SK-N-SH (cell line): Measurements from ENCODE around the gene TOR1AIP1. TPM values are rescaled to one million over a fixed set of nuclear protein-coding genes. Genes with fewer than 3 reads are reported as not detected.

Experiments
- CTCF ChIA-PET: fragments of 300-600, 350-600 bp; formaldehyde crosslinking; extraction: SDS; loops from one replicate; lab custom pipeline; 2021; lab: Yijun Ruan, JAX
- POLR2A ChIA-PET: fragments of 350-600 bp; sonication (Branson Sonifier 250); formaldehyde crosslinking; extraction: SDS; loops from one replicate; lab custom pipeline; 2020; ENCODE audit warnings: antibody characterized with exemption, inconsistent platforms; lab: Yijun Ruan, JAX
- DNase-seq: peaks from one replicate; pipeline ENCODE4 v3.0.0; 2012
- H2AFZ ChIP-seq: fragments of 200-600 bp; sonication (generic); 2 replicates; pipeline ENCODE4 v1.8.1; 2016; ENCODE audit warnings: antibody characterized with exemption, mild to moderate bottlenecking, low read depth
- H3F3A ChIP-seq: fragments of 200-600 bp; sonication (generic); replicated peaks from 2 replicates; pipeline ENCODE3; 2016; ENCODE audit warnings: antibody characterized with exemption, mild to moderate bottlenecking; ENCODE audit not compliant: insufficient read depth
- H3K27ac ChIP-seq, 2 experiments: fragments of 200-500 bp in 1 of 2; fragments of 200-600 bp in 1 of 2; sonication (Bioruptor generic) in 1 of 2; sonication (generic), shearing (Covaris generic) in 1 of 2; 2 replicates each; pipeline versions ENCODE4 v1.5.1 to v1.6.1; 2014 to 2016; ENCODE audit warnings: low read depth in 2 of 2, inconsistent platforms in 1 of 2, low read length in 1 of 2, mild to moderate bottlenecking in 1 of 2, mixed read lengths in 1 of 2
- H3K27me3 ChIP-seq: fragments of 200-600 bp; sonication (generic), shearing (Covaris generic); 2 replicates; pipeline ENCODE4 v1.6.1; 2016; ENCODE audit warnings: mixed run types; ENCODE audit not compliant: insufficient read depth
- H3K36me3 ChIP-seq, 2 experiments: fragments of 200-500 bp in 1 of 2; fragments of 200-600 bp in 1 of 2; sonication (Bioruptor generic) in 1 of 2; sonication (generic) in 1 of 2; replicated peaks in 1 of 2; 2 replicates each; pipeline versions ENCODE3 to v1.5.1; 2014 to 2016; ENCODE audit warnings: low read length in 1 of 2, mild to moderate bottlenecking in 1 of 2; ENCODE audit not compliant: insufficient read depth in 2 of 2, control insufficient read depth in 1 of 2
- H3K4me1 ChIP-seq, 2 experiments: fragments of 200-500 bp in 1 of 2; fragments of 200-600 bp in 1 of 2; sonication (Bioruptor generic) in 1 of 2; sonication (generic), shearing (Covaris generic) in 1 of 2; 2 replicates each; pipeline versions ENCODE4 v1.5.1 to v1.6.1; 2014 to 2016; ENCODE audit warnings: low read depth in 1 of 2, low read length in 1 of 2, mixed run types in 1 of 2; ENCODE audit not compliant: insufficient read depth in 2 of 2, control insufficient read depth in 1 of 2
- H3K4me2 ChIP-seq: fragments of 200-600 bp; sonication (generic), shearing (Covaris generic); 2 replicates; pipeline ENCODE4 v1.6.1; 2017; ENCODE audit warnings: mixed run types
- H3K4me3 ChIP-seq, 2 experiments: fragments of 200-500 bp in 1 of 2; fragments of 200-600 bp in 1 of 2; sonication (Bioruptor generic) in 1 of 2; sonication (generic), shearing (Covaris generic) in 1 of 2; 2 replicates each; pipeline versions ENCODE4 v1.5.1 to v1.8.1; 2014 to 2016; ENCODE audit warnings: low read depth in 2 of 2, inconsistent platforms in 1 of 2, low read length in 1 of 2, mild to moderate bottlenecking in 1 of 2, mixed read lengths in 1 of 2, moderate library complexity in 1 of 2
- H3K79me2 ChIP-seq: fragments of 200-600 bp; sonication (generic); 2 replicates; pipeline ENCODE4 v1.8.1; 2017; ENCODE audit warnings: mild to moderate bottlenecking; ENCODE audit not compliant: insufficient read depth
- H3K9ac ChIP-seq: fragments of 200-600 bp; sonication (generic); 2 replicates; pipeline ENCODE4 v1.6.1; 2017; ENCODE audit warnings: mixed run types
- H3K9me2 ChIP-seq: fragments of 200-600 bp; sonication (generic); 2 replicates; pipeline ENCODE4 v1.6.1; 2017; ENCODE audit warnings: mixed run types
- H3K9me3 ChIP-seq: fragments of 200-600 bp; sonication (generic); 2 replicates; pipeline ENCODE4 v1.6.1; 2017; ENCODE audit warnings: mixed run types, mild to moderate bottlenecking, moderate library complexity
- H4K20me1 ChIP-seq: fragments of 200-600 bp; sonication (generic); 2 replicates; pipeline ENCODE4 v1.6.1; 2017; ENCODE audit warnings: mild to moderate bottlenecking, mixed run types; ENCODE audit not compliant: insufficient read depth
- CHD2 ChIP-seq: fragments of 150-350 bp; IDR thresholded peaks from 2 replicates; pipeline ENCODE4 v1.6.1; 2018; ENCODE audit warnings: low read length; ENCODE audit not compliant: partially characterized antibody
- ELF1 ChIP-seq: IDR thresholded peaks from 2 replicates; pipeline ENCODE4 v1.4.0; 2012
- EP300 ChIP-seq, 2 experiments: IDR thresholded peaks; 2 replicates each; pipeline versions ENCODE4 v1.4.0 to v1.6.1; 2012; ENCODE audit warnings: borderline replicate concordance in 1 of 2, low read depth in 1 of 2, low read length in 1 of 2
- EZH2phosphoT487 ChIP-seq: fragments of 200-600 bp; sonication (generic); IDR thresholded peaks from 2 replicates; pipeline ENCODE4 v1.6.1; 2017; ENCODE audit warnings: low read depth, mixed run types, mild to moderate bottlenecking, antibody characterized with exemption, moderate library complexity, borderline replicate concordance
- FOXJ3 ChIP-seq: sonication (generic); formaldehyde crosslinking; IDR thresholded peaks from 2 replicates; pipeline ENCODE4 v1.5.1; 2020; ENCODE audit warnings: mild to moderate bottlenecking, missing genetic modification reagents
- FOXM1 ChIP-seq: IDR thresholded peaks from 2 replicates; pipeline ENCODE4 v1.4.0; 2012; ENCODE audit warnings: low read depth, mild to moderate bottlenecking
- GATA2 ChIP-seq: sonication (generic); formaldehyde crosslinking; IDR thresholded peaks from 2 replicates; pipeline ENCODE4 v1.5.0; 2020; ENCODE audit warnings: mild to moderate bottlenecking, missing genetic modification reagents
- JUND ChIP-seq: IDR thresholded peaks from 2 replicates; pipeline ENCODE4 v1.4.0; 2012
- NFIC ChIP-seq: IDR thresholded peaks from 2 replicates; pipeline ENCODE4 v1.4.0; 2012; ENCODE audit warnings: borderline replicate concordance
- NRF1 ChIP-seq: IDR thresholded peaks from 2 replicates; pipeline ENCODE4 v1.6.1; 2012; ENCODE audit warnings: low read depth, mild to moderate bottlenecking, low read length
- SIN3A ChIP-seq: IDR thresholded peaks from 2 replicates; pipeline ENCODE4 v1.6.1; 2012; ENCODE audit warnings: low read depth, mild to moderate bottlenecking, low read length, moderate library complexity, borderline replicate concordance
- TAF1 ChIP-seq: IDR thresholded peaks from 2 replicates; pipeline ENCODE4 v1.6.1; 2012; ENCODE audit warnings: low read depth, mild to moderate bottlenecking, low read length, moderate library complexity, borderline replicate concordance
- YY1 ChIP-seq: IDR thresholded peaks from 2 replicates; pipeline ENCODE4 v1.4.0; 2012; ENCODE audit warnings: low read depth, mild to moderate bottlenecking
- WGBS: methylation state at CpG from one replicate; pipeline ENCODE4 v1.1.6; 2017; ENCODE audit warnings: low lambda C conversion rate; 5-methylcytosine and 5-hydroxymethylcytosine counted together
- polyA plus RNA-seq, 3 experiments: library from polyadenylated mRNA; depleted of rRNA; stranded (reverse); fragments of >200 nt; gene quantifications; 2 replicates each; pipeline ENCODE4 v1.2.3, GENCODE V29; 2012
- TF ChIP-seq, protein P1 (sequence below): fragments of 200-600 bp; sonication (generic); IDR thresholded peaks from 2 replicates; pipeline ENCODE4 v1.6.1; 2017; ENCODE audit warnings: antibody characterized with exemption, mild to moderate bottlenecking, moderate library complexity
- TF ChIP-seq, protein P2 (sequence below): fragments of 150-350 bp; IDR thresholded peaks from 2 replicates; pipeline ENCODE4 v1.6.1; 2016; ENCODE audit warnings: mild to moderate bottlenecking, low read depth, low read length
- TF ChIP-seq, protein P3 (sequence below): IDR thresholded peaks from 2 replicates; pipeline ENCODE4 v1.6.1; 2012; ENCODE audit warnings: mild to moderate bottlenecking, low read depth, low read length, moderate library complexity
- TF ChIP-seq, protein P4 (sequence below): IDR thresholded peaks from 2 replicates; pipeline ENCODE4 v1.4.0; 2012; ENCODE audit warnings: low read depth, borderline replicate concordance

The TOR1AIP1 gene
- polyA plus RNA-seq, 1 of the 3 experiments (the other 2 are of a cell fraction): 11.8 TPM

DNA sequence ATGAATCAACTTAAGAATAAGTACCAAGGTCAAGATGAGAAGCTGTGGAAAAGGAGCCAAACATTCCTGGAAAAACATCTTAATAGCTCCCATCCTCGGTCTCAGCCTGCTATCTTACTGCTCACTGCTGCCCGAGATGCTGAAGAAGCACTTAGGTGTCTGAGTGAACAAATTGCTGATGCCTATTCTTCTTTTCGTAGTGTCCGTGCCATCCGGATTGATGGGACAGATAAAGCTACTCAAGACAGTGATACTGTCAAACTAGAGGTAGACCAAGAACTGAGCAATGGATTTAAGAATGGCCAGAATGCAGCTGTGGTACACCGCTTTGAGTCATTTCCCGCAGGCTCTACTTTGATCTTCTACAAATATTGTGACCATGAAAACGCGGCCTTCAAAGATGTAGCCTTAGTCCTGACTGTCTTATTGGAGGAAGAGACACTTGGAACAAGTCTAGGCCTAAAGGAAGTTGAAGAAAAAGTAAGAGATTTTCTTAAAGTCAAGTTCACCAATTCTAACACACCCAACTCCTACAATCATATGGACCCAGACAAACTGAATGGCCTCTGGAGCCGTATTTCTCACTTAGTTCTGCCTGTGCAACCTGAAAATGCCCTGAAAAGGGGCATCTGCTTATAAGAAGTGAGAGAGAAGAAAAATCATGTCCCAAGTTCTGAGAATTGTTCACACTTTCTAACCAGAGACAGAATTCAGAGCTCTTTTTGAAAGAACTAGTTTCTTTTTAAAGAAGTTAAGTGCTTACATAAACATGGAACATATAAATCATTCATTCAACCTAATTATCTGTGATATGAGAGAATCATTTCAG lies 35.7 kb downstream of the TOR1AIP1 start:
- no peak for TF ChIP-seq SIN3A
- CTCF ChIA-PET: interaction anchor here (0.7 to 1.5 kb wide), 2 partner anchors 12 to 21 kb away, joined by 3 to 4 read pairs; no protein-coding TSS in a partner anchor
- no peak overlapping the region for H3K9ac ChIP-seq
- H4K20me1 ChIP-seq: no peaks in the 10 kb centered on the region
- peaks cover 47 to 74% of the 10 kb centered on the region in 2 experiments for H3K36me3 ChIP-seq
- no peaks in the 10 kb centered on the region for H3K4me1 ChIP-seq
- no peaks in the 10 kb centered on the region for H3K9me2 ChIP-seq
- no peaks in the 10 kb centered on the region for H3K27me3 ChIP-seq
- H3K9me3 ChIP-seq: no peaks in the 10 kb centered on the region; the same call in 1 of the 2 replicates
- DNase-seq: no peak
- no peak overlapping the region for H3K27ac ChIP-seq
- 88% methylated on average over 10 of the region's 10 CpGs for WGBS
- no peak overlapping the region for H3K4me3 ChIP-seq
- peaks cover 5% of the 10 kb centered on the region for H3F3A ChIP-seq
- H2AFZ ChIP-seq: no peak overlapping the region
- POLR2A ChIA-PET: no interaction called here
- H3K79me2 ChIP-seq: no peaks in the 10 kb centered on the region
- H3K4me2 ChIP-seq: no peak overlapping the region

DNA sequence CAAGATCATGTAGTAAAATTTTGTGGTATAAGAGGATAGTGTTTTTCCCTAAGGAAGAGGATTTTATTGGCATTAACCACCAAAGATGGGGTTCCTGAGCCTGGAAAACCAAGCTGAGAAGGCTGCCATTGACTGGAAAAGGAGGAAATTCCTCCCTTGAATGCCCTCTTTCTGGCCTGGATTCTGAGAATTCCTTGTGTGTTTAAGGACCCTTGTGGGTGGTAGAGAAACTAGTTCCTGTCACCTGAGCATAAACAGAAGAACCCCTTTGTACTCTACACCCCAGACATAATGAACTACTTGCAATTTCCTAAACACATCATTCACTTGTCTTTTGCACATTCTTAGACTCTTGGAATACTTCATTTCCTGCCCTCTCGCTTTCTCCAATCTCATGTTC lies 39.4 kb downstream of the TOR1AIP1 start:
- H3K4me3 ChIP-seq: no peak overlapping the region
- TF ChIP-seq CHD2 (no peak), EZH2phosphoT487 (no peak), NFIC (no peak), YY1 (no peak), GATA2 (CRISPR knock-in tag) (no peak), TAF1 (no peak), JUND (no peak), NRF1 (no peak), EP300 (IDR thresholded peaks at IDR 0.05; ENCODE audit: borderline replicate concordance in 1 of 2, low read depth in 1 of 2, low read length in 1 of 2) (no peak), FOXM1 (no peak), ELF1 (no peak), FOXJ3 (CRISPR knock-in tag) (no peak)
- TF ChIP-seq, protein P1, sequence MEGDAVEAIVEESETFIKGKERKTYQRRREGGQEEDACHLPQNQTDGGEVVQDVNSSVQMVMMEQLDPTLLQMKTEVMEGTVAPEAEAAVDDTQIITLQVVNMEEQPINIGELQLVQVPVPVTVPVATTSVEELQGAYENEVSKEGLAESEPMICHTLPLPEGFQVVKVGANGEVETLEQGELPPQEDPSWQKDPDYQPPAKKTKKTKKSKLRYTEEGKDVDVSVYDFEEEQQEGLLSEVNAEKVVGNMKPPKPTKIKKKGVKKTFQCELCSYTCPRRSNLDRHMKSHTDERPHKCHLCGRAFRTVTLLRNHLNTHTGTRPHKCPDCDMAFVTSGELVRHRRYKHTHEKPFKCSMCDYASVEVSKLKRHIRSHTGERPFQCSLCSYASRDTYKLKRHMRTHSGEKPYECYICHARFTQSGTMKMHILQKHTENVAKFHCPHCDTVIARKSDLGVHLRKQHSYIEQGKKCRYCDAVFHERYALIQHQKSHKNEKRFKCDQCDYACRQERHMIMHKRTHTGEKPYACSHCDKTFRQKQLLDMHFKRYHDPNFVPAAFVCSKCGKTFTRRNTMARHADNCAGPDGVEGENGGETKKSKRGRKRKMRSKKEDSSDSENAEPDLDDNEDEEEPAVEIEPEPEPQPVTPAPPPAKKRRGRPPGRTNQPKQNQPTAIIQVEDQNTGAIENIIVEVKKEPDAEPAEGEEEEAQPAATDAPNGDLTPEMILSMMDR: no peak
- TF ChIP-seq, protein P2, sequence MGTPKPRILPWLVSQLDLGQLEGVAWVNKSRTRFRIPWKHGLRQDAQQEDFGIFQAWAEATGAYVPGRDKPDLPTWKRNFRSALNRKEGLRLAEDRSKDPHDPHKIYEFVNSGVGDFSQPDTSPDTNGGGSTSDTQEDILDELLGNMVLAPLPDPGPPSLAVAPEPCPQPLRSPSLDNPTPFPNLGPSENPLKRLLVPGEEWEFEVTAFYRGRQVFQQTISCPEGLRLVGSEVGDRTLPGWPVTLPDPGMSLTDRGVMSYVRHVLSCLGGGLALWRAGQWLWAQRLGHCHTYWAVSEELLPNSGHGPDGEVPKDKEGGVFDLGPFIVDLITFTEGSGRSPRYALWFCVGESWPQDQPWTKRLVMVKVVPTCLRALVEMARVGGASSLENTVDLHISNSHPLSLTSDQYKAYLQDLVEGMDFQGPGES: no peak
- TF ChIP-seq, protein P3, sequence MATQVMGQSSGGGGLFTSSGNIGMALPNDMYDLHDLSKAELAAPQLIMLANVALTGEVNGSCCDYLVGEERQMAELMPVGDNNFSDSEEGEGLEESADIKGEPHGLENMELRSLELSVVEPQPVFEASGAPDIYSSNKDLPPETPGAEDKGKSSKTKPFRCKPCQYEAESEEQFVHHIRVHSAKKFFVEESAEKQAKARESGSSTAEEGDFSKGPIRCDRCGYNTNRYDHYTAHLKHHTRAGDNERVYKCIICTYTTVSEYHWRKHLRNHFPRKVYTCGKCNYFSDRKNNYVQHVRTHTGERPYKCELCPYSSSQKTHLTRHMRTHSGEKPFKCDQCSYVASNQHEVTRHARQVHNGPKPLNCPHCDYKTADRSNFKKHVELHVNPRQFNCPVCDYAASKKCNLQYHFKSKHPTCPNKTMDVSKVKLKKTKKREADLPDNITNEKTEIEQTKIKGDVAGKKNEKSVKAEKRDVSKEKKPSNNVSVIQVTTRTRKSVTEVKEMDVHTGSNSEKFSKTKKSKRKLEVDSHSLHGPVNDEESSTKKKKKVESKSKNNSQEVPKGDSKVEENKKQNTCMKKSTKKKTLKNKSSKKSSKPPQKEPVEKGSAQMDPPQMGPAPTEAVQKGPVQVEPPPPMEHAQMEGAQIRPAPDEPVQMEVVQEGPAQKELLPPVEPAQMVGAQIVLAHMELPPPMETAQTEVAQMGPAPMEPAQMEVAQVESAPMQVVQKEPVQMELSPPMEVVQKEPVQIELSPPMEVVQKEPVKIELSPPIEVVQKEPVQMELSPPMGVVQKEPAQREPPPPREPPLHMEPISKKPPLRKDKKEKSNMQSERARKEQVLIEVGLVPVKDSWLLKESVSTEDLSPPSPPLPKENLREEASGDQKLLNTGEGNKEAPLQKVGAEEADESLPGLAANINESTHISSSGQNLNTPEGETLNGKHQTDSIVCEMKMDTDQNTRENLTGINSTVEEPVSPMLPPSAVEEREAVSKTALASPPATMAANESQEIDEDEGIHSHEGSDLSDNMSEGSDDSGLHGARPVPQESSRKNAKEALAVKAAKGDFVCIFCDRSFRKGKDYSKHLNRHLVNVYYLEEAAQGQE: no peak
- TF ChIP-seq, protein P4, sequence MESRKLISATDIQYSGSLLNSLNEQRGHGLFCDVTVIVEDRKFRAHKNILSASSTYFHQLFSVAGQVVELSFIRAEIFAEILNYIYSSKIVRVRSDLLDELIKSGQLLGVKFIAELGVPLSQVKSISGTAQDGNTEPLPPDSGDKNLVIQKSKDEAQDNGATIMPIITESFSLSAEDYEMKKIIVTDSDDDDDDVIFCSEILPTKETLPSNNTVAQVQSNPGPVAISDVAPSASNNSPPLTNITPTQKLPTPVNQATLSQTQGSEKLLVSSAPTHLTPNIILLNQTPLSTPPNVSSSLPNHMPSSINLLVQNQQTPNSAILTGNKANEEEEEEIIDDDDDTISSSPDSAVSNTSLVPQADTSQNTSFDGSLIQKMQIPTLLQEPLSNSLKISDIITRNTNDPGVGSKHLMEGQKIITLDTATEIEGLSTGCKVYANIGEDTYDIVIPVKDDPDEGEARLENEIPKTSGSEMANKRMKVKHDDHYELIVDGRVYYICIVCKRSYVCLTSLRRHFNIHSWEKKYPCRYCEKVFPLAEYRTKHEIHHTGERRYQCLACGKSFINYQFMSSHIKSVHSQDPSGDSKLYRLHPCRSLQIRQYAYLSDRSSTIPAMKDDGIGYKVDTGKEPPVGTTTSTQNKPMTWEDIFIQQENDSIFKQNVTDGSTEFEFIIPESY: no peak
- no peaks in the 10 kb centered on the region for H3K79me2 ChIP-seq
- POLR2A ChIA-PET: no interaction called here
- no peaks in the 10 kb centered on the region for H3K9me2 ChIP-seq
- no peak overlapping the region for H2AFZ ChIP-seq
- WGBS: 96% methylated on average over 1 of the region's 1 CpG
- H3F3A ChIP-seq: peaks cover 5% of the 10 kb centered on the region
- no peaks in the 10 kb centered on the region; the same call in 1 of the 2 replicates for H3K9me3 ChIP-seq
- no peak overlapping the region for H3K27ac ChIP-seq
- no peak overlapping the region for H3K4me2 ChIP-seq
- no peaks in the 10 kb centered on the region; a peak in 2 of 4 replicates for H3K4me1 ChIP-seq
- CTCF ChIA-PET: interaction anchor here (1.3 to 2.0 kb wide), 2 partner anchors 11 to 54 kb away, joined by 5 read pairs; no protein-coding TSS in a partner anchor
- DNase-seq: no peak
- H3K36me3 ChIP-seq: peaks cover 30 to 42% of the 10 kb centered on the region in 2 experiments
- no peaks in the 10 kb centered on the region for H3K27me3 ChIP-seq
- H4K20me1 ChIP-seq: no peaks in the 10 kb centered on the region
- no peak overlapping the region for H3K9ac ChIP-seq
